HUES48 (cell line): ENCODE data around the gene PTCD1.

Experiments used
- H3K27ac ChIP-seq: one replicate; pipeline ENCODE4 v1.7.0; 2013; ENCODE audit warnings: low read depth, low read length, inconsistent platforms
- H3K27me3 ChIP-seq: 2 replicates; pipeline ENCODE4 v1.6.1; 2013; ENCODE audit warnings: mild to moderate bottlenecking, low read length; ENCODE audit not compliant: control insufficient read depth, insufficient read depth
- H3K36me3 ChIP-seq: 2 replicates; pipeline ENCODE4 v1.6.1; 2013; ENCODE audit warnings: low read length; ENCODE audit not compliant: control insufficient read depth, insufficient read depth
- H3K4me1 ChIP-seq: 2 replicates; pipeline ENCODE4 v1.6.1; 2013; ENCODE audit warnings: mild to moderate bottlenecking, low read length; ENCODE audit not compliant: control insufficient read depth, insufficient read depth
- H3K4me3 ChIP-seq: 2 replicates; pipeline ENCODE4 v1.5.1; 2013; ENCODE audit warnings: mild to moderate bottlenecking, low read depth, low read length
- H3K9ac ChIP-seq: 2 replicates; pipeline ENCODE4 v1.6.1; 2013; ENCODE audit warnings: mild to moderate bottlenecking, low read depth, low read length, moderate library complexity
- H3K9me3 ChIP-seq: 2 replicates; pipeline ENCODE4 v1.6.1; 2013; ENCODE audit warnings: low read length; ENCODE audit not compliant: control insufficient read depth, insufficient read depth

PTCD1 gene, protein sequence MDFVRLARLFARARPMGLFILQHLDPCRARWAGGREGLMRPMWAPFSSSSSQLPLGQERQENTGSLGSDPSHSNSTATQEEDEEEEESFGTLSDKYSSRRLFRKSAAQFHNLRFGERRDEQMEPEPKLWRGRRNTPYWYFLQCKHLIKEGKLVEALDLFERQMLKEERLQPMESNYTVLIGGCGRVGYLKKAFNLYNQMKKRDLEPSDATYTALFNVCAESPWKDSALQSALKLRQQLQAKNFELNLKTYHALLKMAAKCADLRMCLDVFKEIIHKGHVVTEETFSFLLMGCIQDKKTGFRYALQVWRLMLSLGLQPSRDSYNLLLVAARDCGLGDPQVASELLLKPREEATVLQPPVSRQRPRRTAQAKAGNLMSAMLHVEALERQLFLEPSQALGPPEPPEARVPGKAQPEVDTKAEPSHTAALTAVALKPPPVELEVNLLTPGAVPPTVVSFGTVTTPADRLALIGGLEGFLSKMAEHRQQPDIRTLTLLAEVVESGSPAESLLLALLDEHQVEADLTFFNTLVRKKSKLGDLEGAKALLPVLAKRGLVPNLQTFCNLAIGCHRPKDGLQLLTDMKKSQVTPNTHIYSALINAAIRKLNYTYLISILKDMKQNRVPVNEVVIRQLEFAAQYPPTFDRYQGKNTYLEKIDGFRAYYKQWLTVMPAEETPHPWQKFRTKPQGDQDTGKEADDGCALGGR

DNA sequence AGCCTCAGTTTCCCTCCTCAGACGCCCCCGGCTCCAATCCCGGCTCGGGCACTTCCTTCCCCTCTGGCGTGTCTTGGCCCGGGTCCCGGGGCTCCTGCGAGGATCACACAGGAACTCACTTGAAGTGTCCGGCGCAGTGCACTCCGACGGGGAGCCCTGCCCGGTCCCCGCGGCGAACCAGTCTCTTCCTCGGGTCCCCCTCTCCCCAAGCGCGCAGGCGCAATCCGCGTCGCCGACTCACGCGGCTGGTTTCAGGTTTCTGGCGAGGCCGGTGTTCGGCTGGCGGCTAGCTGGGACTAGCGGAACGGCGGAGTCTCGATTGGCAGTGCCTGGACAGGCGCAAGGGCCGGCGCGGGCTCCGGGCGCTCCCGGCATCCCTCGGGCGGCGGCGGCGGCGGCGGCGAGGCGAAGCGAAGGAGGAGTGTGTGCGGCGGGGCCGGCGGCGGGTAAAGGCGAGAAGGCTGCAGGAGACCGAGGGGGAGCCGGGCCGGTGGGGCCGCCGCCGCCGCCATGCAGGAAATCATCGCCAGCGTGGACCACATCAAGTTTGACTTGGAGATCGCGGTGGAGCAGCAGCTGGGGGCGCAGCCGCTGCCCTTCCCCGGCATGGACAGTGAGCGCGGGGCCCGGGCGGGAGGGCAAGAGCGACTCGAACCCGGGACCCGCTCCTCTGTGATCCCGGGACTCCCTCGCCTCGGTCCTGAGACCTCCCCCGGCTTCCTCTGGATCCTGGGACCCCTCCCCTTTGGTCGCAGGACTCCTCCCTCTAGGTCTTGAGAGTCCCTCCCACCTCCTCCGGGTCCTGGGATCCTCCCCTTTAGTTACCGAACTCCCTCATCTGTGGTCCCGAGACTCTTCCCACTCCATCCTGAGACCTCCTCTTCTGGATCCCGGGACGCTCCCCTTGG is at the start of gene PTCD1, which contains the start of gene CPSF4:
Gene PTCD1 (minus strand): TSS at position 226 of the 908 bp plus-strand sequence. CDS start 3,556 bp downstream, outside the sequence.
Gene CPSF4 (plus strand): TSS at position 371 of the 908 bp plus-strand sequence. CDS start 140 bp downstream, at position 511.
- Histone ChIP-seq H3K27ac (peak within 1 kb of the TSS; percentile 96), H3K36me3 (peaks cover 47% of the 10 kb centered on the region), H3K4me3 (peak within 1 kb of the TSS; percentile 95), H3K9me3 (no peaks in the 10 kb centered on the region), H3K27me3 (no peaks in the 10 kb centered on the region), H3K9ac (peak within 1 kb of the TSS; percentile 89), H3K4me1 (peaks cover 14% of the 10 kb centered on the region)

DNA sequence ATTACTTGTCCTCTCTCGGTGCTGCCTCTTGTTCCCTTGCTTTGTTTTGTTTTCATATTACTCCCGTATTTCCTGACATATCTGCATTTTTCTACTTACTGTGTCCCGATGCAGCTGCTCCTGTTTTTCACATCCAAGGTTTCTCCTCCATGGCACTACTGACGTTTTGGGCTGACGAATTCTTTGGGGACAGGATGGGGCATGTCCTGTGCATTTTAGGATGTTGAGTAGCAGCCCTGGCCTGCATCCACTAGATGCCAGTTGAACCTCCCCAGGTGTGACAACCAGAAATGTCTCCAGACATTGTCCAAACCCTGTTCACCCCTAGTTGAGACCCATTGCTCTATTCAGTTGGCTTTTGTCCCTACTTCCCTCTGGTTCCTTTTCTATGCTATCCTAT is 46.5 kb upstream of the PTCD1 start:
- Histone ChIP-seq H3K9ac (no peak overlapping the region), H3K4me1 (no peaks in the 10 kb centered on the region), H3K27ac (no peak overlapping the region), H3K4me3 (no peak overlapping the region), H3K36me3 (peaks cover 33% of the 10 kb centered on the region), H3K27me3 (no peaks in the 10 kb centered on the region), H3K9me3 (no peaks in the 10 kb centered on the region)

DNA sequence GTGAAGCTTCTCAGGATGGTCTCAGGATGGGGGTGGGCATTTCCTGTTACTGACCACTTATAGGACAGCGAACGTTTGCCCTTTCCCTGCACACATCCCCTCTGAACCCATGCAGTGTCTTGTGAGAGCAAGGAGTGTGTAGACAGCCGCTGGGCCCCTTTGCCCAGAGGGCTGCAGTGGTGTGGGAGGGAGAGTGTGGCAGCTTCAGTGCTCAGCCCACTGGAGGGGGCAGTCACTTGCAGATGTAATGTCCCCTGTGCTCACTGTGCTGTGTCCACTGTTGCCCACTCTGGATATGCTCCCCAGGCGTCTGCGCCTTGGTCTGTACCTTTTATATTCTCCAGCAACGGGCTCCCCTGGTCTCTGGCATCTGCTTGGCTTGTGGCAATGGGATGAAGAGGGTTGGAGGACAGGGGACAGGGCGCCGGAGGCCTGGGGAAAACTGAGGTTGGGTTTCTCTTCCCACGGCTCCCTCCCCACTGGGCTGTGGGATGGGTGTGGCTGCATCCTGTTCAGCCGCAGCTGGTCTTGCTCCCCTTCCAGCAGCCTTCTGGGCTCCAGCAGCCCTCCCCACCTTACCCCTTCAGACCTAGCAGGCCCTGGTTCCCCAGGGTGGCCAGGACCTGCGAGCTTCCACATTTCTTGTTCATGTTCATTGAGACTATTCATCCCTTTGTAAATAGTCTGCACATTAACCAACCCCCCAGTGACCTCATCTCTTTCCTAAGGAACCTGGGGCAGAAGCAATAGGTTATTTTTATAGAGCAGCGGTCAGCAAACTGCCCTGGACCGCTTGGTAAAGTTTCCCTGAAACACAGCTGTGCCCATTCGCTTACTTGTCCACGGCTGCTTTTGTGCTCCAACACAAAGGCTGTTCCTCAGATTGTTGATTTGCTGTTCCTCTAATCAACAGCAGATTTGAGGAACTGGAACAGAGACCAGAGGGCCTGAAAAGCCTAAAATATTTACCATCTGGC is 40.2 kb upstream of the PTCD1 start:
- no peak overlapping the region for H3K4me3 ChIP-seq
- no peaks in the 10 kb centered on the region for H3K27me3 ChIP-seq
- no peak overlapping the region for H3K9ac ChIP-seq
- H3K4me1 ChIP-seq: peaks cover 3% of the 10 kb centered on the region; the same call in 1 of the 2 replicates
- peaks cover 48% of the 10 kb centered on the region for H3K36me3 ChIP-seq
- H3K9me3 ChIP-seq: no peaks in the 10 kb centered on the region
- no peak overlapping the region for H3K27ac ChIP-seq

DNA sequence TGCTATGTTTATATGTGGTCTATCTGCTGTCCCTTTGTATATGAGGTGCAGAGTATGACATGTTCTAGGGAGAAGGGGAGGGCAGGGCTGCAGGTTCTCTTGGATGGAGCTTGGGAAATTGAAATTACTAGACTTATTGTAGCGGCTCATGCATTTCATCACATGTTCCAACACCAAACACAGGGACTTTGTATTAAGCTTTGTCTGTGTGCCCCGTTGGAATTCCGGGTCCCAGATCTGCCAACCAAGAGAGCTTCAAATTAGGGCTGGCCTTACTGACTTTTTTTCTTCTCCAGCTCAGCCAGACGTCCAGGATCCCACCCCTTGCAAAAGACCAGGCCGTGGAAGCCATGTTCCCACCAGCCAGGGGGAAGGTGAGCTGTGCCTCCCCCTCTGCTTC is 37.5 kb upstream of the PTCD1 start:
- no peaks in the 10 kb centered on the region for H3K9me3 ChIP-seq
- no peak overlapping the region for H3K4me3 ChIP-seq
- no peaks in the 10 kb centered on the region for H3K27me3 ChIP-seq
- H3K4me1 ChIP-seq: peaks cover 3% of the 10 kb centered on the region; the same call in 1 of the 2 replicates
- no peak overlapping the region for H3K9ac ChIP-seq
- H3K27ac ChIP-seq: no peak overlapping the region
- H3K36me3 ChIP-seq: peaks cover 36% of the 10 kb centered on the region

DNA sequence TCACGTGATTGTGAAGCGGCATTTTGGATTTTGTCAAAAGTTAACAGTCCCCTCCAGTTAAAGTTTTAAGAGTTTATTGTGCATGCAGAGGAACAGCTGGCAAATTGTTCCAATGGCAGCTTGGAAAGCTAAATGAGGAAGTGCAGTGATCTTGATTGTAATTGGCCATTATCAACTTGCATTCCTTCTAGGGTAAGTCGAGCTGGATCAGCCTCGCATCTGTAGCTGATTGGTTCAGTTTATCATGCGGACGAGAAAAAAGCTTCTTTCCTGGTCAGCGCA is 34.7 kb upstream of the PTCD1 start:
- H3K9ac ChIP-seq: peak overlapping the region; percentile 75
- peak overlapping the region; percentile 71 for H3K27ac ChIP-seq
- peaks cover 16% of the 10 kb centered on the region for H3K36me3 ChIP-seq
- H3K4me1 ChIP-seq: peaks cover 3% of the 10 kb centered on the region; the same call in 1 of the 2 replicates
- peak overlapping the region; percentile 99 for H3K4me3 ChIP-seq
- no peaks in the 10 kb centered on the region for H3K27me3 ChIP-seq
- H3K9me3 ChIP-seq: no peaks in the 10 kb centered on the region

DNA sequence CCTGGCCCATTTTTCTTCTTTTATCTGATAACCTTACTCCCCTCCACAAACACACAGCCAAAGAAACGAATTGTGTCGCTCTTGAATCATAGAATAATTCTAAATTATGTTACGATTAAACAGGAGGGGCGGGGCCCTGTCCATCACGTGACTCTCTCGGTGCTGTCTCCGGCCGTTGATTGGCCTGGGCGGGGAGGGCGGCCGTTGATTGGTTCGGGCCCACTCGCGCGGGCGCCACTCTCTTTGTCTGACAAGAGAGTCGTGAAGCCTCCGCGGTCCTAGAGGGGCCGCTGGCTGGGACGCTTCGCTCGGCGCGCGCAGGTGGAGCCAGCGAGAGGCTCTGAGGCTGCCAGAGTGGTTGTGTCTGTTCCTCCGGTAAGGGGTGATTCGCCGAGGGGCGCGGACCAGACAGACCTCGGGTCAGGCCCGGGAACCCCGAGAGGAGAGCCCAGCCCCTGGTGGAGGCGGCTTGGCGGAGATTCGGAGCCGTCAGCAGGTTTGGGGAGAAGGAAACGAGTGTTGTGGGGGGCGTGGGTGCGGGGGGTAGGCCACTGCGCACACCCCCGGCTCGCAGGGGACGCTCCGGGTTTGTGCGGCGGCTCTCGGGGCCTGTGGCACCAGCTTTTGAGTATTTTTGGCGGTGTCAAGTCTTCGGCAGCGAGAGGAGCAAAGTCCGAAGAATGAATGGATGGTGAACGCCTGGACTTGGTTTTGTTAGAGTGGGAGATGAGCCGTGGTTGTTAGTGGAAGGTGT is 34.1 kb upstream of the PTCD1 start, which contains the start of gene ZNF789:
Gene ZNF789 (plus strand): TSS at position 330 of the 754 bp plus-strand sequence. CDS start 3,567 bp downstream, outside the sequence.
- Histone ChIP-seq H3K4me3 (peak within 1 kb of the TSS; percentile 99), H3K9ac (peak within 1 kb of the TSS; percentile 75), H3K9me3 (no peaks in the 10 kb centered on the region), H3K27me3 (no peaks in the 10 kb centered on the region), H3K27ac (peak within 1 kb of the TSS; percentile 87), H3K4me1 (peaks cover 3% of the 10 kb centered on the region; the same call in 1 of the 2 replicates), H3K36me3 (peaks cover 12% of the 10 kb centered on the region)

DNA sequence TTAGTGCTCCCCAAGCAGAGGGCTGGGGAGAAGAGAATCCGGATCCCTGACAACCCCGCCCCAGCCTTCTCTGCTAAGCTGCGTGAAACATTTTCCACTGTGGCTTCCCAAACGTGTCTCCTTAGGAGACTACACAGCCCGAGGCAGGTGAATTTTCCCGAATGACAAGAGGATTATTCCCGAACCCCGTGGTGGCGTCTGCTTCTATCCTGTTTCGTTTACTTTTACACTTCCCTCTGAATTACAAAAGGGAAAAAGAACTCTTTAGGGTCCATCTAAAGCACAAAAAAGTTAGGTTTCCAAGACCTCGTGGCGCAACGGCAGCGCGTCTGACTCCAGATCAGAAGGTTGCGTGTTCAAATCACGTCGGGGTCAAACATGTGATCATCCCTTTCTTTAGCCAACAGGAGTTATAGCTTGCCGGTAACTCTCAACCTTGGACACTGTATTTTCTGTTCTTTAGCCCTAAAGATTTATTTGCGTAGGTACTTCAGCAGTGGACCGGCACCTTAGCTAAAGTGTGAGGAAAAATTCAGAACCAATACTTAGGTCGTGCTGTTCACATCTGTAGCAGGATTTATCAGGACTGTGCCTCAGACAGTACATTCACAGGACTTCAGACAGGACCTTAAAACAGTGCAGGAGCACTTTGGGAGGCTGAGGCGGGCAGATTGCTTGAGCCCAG is 30.9 kb upstream of the PTCD1 start:
- Histone ChIP-seq H3K9ac (peak overlapping the region; percentile 41; the same call in 1 of the 2 replicates), H3K27me3 (no peaks in the 10 kb centered on the region), H3K4me3 (peak overlapping the region; percentile 59), H3K27ac (no peak overlapping the region), H3K4me1 (peaks cover 3% of the 10 kb centered on the region; the same call in 1 of the 2 replicates), H3K36me3 (no peaks in the 10 kb centered on the region), H3K9me3 (no peaks in the 10 kb centered on the region)

DNA sequence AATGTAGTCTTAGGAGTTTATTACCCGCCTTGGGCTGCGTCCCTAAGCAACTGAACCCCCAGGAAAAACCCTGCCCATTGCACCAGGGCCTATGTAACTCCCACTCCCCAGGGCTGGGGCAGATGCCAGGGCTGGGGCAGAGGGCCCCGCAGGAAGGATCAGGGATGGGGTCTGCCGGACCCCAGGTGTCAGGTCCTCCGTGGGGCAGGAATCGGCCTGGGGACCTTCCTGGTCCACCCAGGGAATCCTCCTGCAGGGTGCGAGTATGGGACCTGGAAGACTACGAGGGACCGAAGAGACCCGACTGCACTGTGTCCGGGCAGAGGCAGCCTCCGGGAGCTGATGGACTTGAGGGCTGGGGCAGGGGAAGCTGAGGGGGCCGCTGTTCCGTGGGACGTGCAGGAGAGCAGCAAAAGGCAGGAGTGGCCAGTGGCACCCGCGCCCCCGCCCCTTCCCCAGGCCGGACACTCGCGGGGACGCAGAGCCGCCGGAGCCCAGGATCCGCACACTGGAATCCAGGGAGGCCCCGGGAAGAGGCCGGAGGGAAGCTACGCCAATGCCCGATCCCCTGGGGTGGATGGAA is 29.8 kb upstream of the PTCD1 start:
- peaks cover 6% of the 10 kb centered on the region for H3K36me3 ChIP-seq
- H3K27me3 ChIP-seq: no peaks in the 10 kb centered on the region
- no peaks in the 10 kb centered on the region for H3K9me3 ChIP-seq
- H3K4me1 ChIP-seq: no peaks in the 10 kb centered on the region
- no peak overlapping the region for H3K27ac ChIP-seq
- no peak overlapping the region for H3K9ac ChIP-seq
- H3K4me3 ChIP-seq: no peak overlapping the region

DNA sequence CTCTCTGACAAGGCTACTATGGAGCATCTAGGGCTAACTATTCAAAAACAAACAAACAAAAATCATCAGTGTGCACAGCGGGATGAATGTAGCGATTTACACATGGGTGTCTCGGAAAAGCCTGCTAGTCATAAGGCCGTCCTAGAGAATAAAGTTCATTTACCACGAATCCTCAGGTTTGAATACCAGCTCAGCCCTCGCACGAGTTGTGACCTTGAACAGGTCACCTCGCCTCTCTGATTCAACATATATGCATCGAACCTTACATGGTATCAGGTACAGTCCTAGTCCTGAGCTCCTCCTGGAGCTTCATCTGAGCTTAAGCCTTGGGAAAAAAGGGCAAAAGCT is 26.8 kb upstream of the PTCD1 start:
- H3K4me1 ChIP-seq: no peaks in the 10 kb centered on the region
- no peaks in the 10 kb centered on the region for H3K27me3 ChIP-seq
- peak overlapping the region; percentile 97 for H3K4me3 ChIP-seq
- peak overlapping the region; percentile 97 for H3K9ac ChIP-seq
- peak overlapping the region; percentile 96 for H3K27ac ChIP-seq
- no peaks in the 10 kb centered on the region for H3K9me3 ChIP-seq
- peaks cover 21% of the 10 kb centered on the region for H3K36me3 ChIP-seq
